Testis (tissue), 3 donors: ENCODE data around the gene THBS4. TPM values are rescaled to one million over a fixed set of nuclear protein-coding genes. Genes with fewer than 3 reads are reported as not detected.

Source experiments
- DNase-seq: peaks from one replicate; pipeline ENCODE4 v3.0.0-alpha.2; 2019
- H3K27ac ChIP-seq, 2 donors: fragments of 200-600 bp; sonication (generic); one replicate each; pipeline ENCODE4 v1.5.1; 2019
- H3K27me3 ChIP-seq: fragments of 200-600 bp; sonication (generic); one replicate; pipeline ENCODE4 v1.5.1; 2019
- H3K36me3 ChIP-seq: fragments of 200-600 bp; sonication (generic); one replicate; pipeline ENCODE4 v1.5.1; 2017; ENCODE audit warnings: low read depth; ENCODE audit errors: missing control alignments
- H3K4me1 ChIP-seq: fragments of 200-600 bp; sonication (generic); one replicate; pipeline ENCODE4 v1.5.1; 2019
- H3K4me3 ChIP-seq, 2 donors: fragments of 200-600 bp; sonication (generic); one replicate each; pipeline ENCODE4 v1.5.1; 2017 to 2019
- H3K9me3 ChIP-seq: fragments of 200-600 bp; sonication (generic); one replicate; pipeline ENCODE4 v1.5.1; 2017
- CTCF ChIP-seq, 3 experiments: fragments of 450-650 bp in 2 of 3; fragments of 200-600 bp in 1 of 3; sonication (generic) in 1 of 3; IDR thresholded peaks; one replicate each; pipeline ENCODE4 v1.5.1; 2016 to 2019; ENCODE audit warnings: antibody characterized with exemption in 3 of 3, mild to moderate bottlenecking in 2 of 3, moderate library complexity in 1 of 3
- POLR2A ChIP-seq: fragments of 450-650 bp; IDR thresholded peaks from one replicate; pipeline ENCODE4 v1.6.1; 2017; ENCODE audit warnings: antibody characterized with exemption, mild to moderate bottlenecking, moderate library complexity
- WGBS, 2 donors: methylation state at CpG; one replicate each; pipeline ENCODE4 v1.1.5; 2018; 5-methylcytosine and 5-hydroxymethylcytosine counted together
- intact Hi-C: fragments of 100-400 bp; cut with DNase I; formaldehyde crosslinking; loops from one replicate; pipeline ENCODE4 v1.15.1; 2023; ENCODE audit warnings: low total_unique reads
- polyA plus RNA-seq: library from polyadenylated mRNA; stranded (reverse); fragments of 350-450 nt; fragmentation: Illumina TruSeq; extraction: RNeasy Lipid Tissue Mini Kit (QIAGEN cat#74804); gene quantifications from one replicate; pipeline ENCODE4 v1.2.3, GENCODE V29; 2014; ENCODE audit warnings: low read depth, low replicate concordance; ENCODE audit not compliant: insufficient read depth
- small RNA-seq, 2 donors: library from RNA; depleted of rRNA; stranded (forward); fragments of <200 nt; gene quantifications; one replicate each; pipeline ENCODE3, GENCODE V24; 2016
- total RNA-seq, 2 donors: library from RNA; depleted of rRNA; stranded (reverse); fragments of >200 nt; gene quantifications; one replicate each; pipeline ENCODE4 v1.2.3, GENCODE V29; 2016

THBS4 gene
- total and polyA plus RNA-seq, 3 donors from 2014 or later, result 14.1 to 62.5 (median 18.3) TPM

- H3K4me3 ChIP-seq, result no peak overlapping the region
- no peaks in the 10 kb centered on the region for H3K36me3 ChIP-seq
- no peaks in the 10 kb centered on the region for H3K9me3 ChIP-seq
- DNase-seq, result no peak
- intact Hi-C loops, result no loop called here
- H3K27me3 ChIP-seq, result no peaks in the 10 kb centered on the region
- 92 to 93% methylated on average over 5 of the region's 5 CpGs for WGBS, 2 donors
- H3K4me1 ChIP-seq, result peaks cover 13% of the 10 kb centered on the region
- no peak for TF ChIP-seq CTCF (IDR thresholded peaks at IDR 0.05)
- no peak for TF ChIP-seq POLR2A
- no peak overlapping the region for H3K27ac ChIP-seq
Measured at GRCh38 chr5:80129146-80129545, 94.0 kb downstream of the THBS4 start.

Small RNA genes lying within 50 kb of the gene (small RNA-seq; reads per million reads assigned to genes)
- gene TRMT112P2, result 0 reads per million in 2 donors

Other genes starting within 250 kb of the THBS4 start
- 10 to 100 TPM; 17.5 to 19.4 TPM for gene MTX3, start 44.1 kb upstream of the THBS4 start, total RNA-seq
- gene MTX3, start 44.1 kb upstream of the THBS4 start, polyA plus RNA-seq, result 8.7 TPM
- gene SERINC5, start 220.7 kb downstream of the THBS4 start, total RNA-seq, result 100 to 1,000 TPM; 158 to 217 TPM
- 62.3 TPM for gene SERINC5, start 220.7 kb downstream of the THBS4 start, polyA plus RNA-seq